Activated naive CD4-positive, alpha-beta T cell (primary cell): ENCODE results near the gene PCBD2.
"Not testable (repeated sequence)": the region's sequence is repeated elsewhere in the genome, so short reads cannot be mapped to it uniquely, and the experiment has no call there.

Experiments used
- DNase-seq, 4 experiments: peaks; one replicate each; lab custom pipeline; 2025; lab: John Stamatoyannopoulos, UW

Gene PCBD2

DNA sequence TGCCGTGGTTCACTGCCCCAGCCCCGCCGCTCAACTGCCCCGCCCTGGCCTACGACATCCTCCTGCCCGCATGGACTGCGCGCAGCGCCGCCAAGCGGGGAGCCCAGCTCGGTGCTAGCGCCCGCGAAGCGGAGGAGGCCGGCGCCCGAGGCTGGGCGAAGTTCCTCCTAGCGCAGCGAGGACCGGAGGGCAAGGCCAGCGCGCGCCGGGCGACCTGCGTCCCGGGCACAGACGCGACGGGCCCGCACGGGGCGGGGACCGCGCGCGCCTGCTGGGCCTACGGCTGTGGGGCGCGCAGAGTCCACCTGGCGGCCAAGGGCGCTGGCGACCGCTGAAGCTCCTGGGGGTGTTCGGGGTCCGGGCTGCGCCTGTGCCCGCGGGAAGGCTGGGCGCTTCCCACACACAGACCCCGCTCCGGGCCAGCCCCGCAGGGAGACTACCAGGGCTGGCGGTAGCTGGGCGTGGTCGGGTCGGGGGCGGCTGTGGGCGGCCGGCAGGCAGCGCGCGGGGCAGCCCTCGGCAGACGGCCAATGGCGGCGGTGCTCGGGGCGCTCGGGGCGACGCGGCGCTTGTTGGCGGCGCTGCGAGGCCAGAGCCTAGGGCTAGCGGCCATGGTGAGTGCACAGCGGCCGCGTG, at the start of gene PCBD2:
Gene PCBD2 (plus strand): TSS at position 522 of the 636 bp plus-strand sequence. CDS start 9 bp downstream, at position 531.
- peak; percentile 63 to 88 (median 86) for DNase-seq

GRCh38 chr5:134856465-134856864, 48.5 kb upstream of the PCBD2 start:
- not testable (repeated sequence) for DNase-seq

DNA sequence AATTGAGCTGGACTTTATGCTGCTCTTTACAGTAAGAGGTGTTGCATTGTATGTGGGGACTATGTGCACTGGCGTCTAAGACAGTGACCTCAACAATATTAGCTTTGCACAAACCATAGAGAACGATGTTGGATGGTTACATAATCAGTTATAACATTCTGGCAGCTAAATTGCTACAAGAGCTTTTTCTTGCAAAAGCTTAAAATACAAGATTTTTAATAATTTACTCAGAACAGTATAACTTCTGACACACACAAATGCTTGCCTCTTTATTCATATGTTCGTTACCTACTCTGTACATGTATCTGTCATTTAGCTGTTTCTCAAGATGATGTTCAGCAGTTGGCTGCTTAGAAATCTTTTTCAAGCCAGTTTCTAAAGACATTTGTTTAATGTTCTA, 47.5 kb upstream of the PCBD2 start:
- no peak for DNase-seq

GRCh38 chr5:134864707-134865106, 40.2 kb upstream of the PCBD2 start:
- no peak for DNase-seq

DNA sequence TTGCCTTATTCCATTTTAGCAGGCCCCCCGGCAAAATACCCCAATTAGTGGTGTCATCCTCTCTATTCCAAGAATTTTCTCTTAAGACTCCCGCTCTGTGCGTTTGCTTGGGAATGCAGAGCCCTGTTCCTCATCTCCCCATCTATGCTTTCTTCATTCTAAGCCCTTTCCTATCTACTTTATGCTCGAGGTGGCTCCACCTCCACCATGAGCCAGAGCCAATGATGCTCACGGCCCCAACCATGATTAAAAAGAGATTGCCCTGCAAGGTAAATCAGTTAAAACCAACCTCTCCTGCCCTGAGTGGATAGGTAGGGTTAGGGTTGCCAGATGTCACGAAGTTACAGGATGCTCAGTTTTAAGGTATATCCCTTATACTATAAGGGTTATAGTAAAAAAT, 31.4 kb upstream of the PCBD2 start:
- no peak for DNase-seq

GRCh38 chr5:134873987-134874830, 30.7 kb upstream of the PCBD2 start, which contains the start of gene TXNDC15:
Gene TXNDC15, plus strand, starts transcription at chr5:134874371. Its CDS starts 57 bp downstream, at chr5:134874428.
- DNase-seq: peak; percentile 39 to 78 (median 59)

- peak in 1 of 4 experiments; percentile 2 for DNase-seq
Observed at GRCh38 chr5:134874831-134875655, 29.9 kb upstream of the PCBD2 start.

DNA sequence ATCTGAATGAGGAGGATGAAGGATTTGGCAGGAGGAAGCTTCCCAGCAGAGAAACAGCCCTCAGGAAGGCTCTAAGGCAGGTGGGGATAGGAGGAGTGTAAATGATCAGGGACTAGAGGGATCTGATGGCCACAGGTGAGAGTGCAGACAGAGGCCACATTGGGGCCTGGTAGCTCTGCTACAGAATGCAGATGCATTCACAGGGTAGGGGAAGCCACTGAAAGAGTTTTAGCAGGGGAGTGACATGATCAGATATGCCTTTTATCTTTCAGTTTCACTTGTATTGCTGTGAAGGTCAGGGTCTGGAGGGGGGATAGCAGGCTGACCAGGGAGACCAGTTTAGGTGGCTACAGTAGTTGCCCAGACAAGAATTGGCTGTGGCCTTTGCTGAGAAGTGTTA, 27.8 kb upstream of the PCBD2 start:
- no peak for DNase-seq

DNA sequence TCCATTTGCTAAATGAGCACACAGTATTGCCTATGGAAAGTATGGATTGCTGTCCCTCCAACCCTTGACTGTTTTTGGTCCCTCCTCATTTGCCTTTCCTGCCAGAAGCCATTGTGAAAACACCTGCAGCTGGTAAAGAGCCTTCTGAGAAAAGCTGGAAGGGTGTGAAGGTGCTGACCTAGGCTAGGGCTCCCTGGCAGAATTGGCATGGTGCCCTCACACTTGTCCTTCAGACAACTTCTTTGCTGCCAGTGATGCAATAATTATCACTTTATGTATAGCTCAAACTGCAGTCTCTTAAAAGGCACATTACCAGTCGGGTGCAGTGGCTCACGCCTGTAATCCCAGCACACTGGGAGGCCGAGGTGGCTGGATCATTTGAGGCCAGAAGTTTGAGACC, 26.5 kb upstream of the PCBD2 start:
- DNase-seq: no peak

GRCh38 chr5:134879456-134879855, 25.5 kb upstream of the PCBD2 start:
- no peak for DNase-seq

GRCh38 chr5:134880937-134881336, 24.0 kb upstream of the PCBD2 start:
- not testable (repeated sequence) for DNase-seq

GRCh38 chr5:134881711-134882110, 23.2 kb upstream of the PCBD2 start:
- not testable (repeated sequence) for DNase-seq

- DNase-seq: no peak
Observed at GRCh38 chr5:134887593-134888159, 17.3 kb upstream of the PCBD2 start.

- no peak for DNase-seq
Observed at GRCh38 chr5:134889335-134889734, 15.6 kb upstream of the PCBD2 start.

GRCh38 chr5:134891473-134891872, 13.5 kb upstream of the PCBD2 start:
- DNase-seq: no peak

DNA sequence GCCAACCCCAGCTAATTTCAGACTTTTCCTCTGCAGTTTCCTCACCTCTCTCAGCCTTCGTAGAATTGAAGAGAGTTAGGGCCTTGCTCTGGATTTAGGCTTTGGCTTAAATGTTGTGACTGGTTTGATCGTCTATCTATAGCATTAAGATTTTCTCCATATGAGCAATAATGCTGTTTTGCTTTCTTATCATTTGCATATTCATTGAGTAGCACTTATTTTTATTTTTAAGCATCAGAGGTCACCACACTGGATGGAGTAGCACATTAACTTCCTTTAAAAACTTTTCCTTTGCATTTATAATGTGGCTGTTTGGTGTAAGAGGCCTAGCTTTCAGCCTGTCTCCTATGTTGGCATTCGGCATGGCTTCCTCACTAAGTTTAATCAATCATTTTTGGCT, 12.6 kb upstream of the PCBD2 start:
- DNase-seq: no peak

DNA sequence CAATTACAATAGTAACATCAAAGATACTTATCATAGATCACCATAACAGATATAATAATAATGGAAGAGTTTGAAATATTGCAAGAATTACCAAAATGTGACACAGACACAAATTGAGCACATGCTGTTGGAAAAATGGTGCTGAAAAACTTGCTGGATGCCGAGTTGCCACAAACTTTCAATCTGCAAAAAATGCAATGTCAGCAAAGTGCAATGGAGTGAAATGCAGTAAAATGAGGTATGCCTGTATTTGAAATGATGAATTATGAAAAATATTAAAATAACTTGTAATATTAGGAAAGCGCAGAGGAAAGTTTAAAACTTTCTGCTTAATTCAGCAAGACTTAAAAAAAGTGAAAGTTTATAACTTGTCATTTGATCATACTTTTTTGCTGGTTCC, 12.0 kb upstream of the PCBD2 start:
- no peak for DNase-seq

GRCh38 chr5:134893748-134894505, 11.0 kb upstream of the PCBD2 start:
- no peak for DNase-seq

DNA sequence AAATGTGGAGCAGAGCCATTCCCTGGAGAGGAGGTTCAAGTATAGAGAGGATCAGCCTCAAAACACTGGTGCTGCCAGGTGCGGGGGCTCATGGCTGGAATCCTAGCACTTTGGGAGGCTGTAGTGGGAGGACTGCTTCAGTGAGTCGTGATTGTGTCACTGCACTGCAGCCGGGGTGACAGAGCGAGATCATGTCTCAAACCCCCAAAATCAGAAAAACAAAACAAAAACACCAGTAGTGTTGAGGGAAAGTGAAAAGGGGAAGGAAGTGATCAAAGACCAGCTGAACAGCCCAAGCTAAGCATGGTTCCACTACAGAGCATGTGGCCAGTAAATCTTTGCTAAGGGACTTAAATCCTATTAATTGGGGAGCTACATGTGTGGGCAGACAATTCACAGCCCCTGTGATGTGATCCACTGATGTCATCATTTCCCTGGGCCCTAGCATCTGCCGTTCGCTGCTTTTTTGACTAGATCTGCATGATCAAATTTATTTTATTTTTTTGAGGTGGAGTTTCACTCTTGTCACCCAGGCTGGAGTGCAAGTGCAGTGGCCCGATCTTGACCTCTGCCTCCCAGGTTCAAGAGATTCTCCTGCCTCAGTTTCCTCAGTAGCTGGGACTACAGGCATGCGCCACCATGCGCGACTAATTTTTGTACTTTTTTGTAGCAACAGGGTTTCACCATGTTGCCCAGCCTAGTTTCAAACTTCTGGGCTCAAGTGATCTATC, 2.7 kb upstream of the PCBD2 start:
- DNase-seq: no peak

- DNase-seq: peak in 3 of 4 experiments; percentile 52 to 57 (median 53)
Observed at GRCh38 chr5:134905246-134905996, 490 bp downstream of the PCBD2 start.
